Motor neuron (in vitro differentiated cells): Measurements from ENCODE around the gene KDM7A. TPM values are rescaled to one million over a fixed set of nuclear protein-coding genes. Genes with fewer than 3 reads are reported as not detected.

ENCODE experiments used
- ATAC-seq, 8 experiments: fragments of 200-7000 bp; cut with Tn5 transposase; replicated peaks in 6 of 8; 2 replicates each; pipeline ENCODE4 v1.8.0; 2021; ENCODE audit warnings: mild to moderate bottlenecking in 8 of 8, moderate library complexity in 8 of 8
- H3K27ac ChIP-seq, 2 donors: fragments of 250-450 bp; sonication (Bioruptor Pico); 2 replicates each; pipeline ENCODE4 v1.9.0; 2021; ENCODE audit warnings: antibody characterized with exemption in 2 of 2, mild to moderate bottlenecking in 2 of 2, moderate library complexity in 1 of 2
- H3K4me1 ChIP-seq, 2 donors: fragments of 250-450 bp; sonication (Bioruptor Pico); replicated peaks in 1 of 2; 2 replicates each; pipeline ENCODE4 v1.6.1; 2021; ENCODE audit warnings: antibody characterized with exemption in 2 of 2, mild to moderate bottlenecking in 2 of 2, moderate library complexity in 1 of 2
- H3K4me3 ChIP-seq, 5 donors: fragments of 250-450 bp; sonication (Bioruptor Pico); 2 replicates each; pipeline ENCODE4 v1.9.0; 2021; ENCODE audit warnings: antibody characterized with exemption in 5 of 5, mild to moderate bottlenecking in 5 of 5, moderate library complexity in 4 of 5
- WGBS, 10 experiments: fragments of 450-650 bp; shearing (Covaris generic); methylation state at CpG; one replicate each; pipeline ENCODE4 v1.0.0; 2022; 5-methylcytosine and 5-hydroxymethylcytosine counted together
- in situ Hi-C, 9 experiments: fragments of 400-800 bp; cut with MboI; loops; one replicate each; pipeline ENCODE4 v1.15.0; 2021; ENCODE audit warnings: low sequenced_read_pairs in 9 of 9, low pct_unique_long_range_greater_than_20kb in 2 of 9; ENCODE audit not compliant: unreplicated experiment in 9 of 9
- total RNA-seq, 8 experiments: library from RNA; unstranded; fragments of 300-600 nt; gene quantifications; 2 replicates each; pipeline versions ENCODE4 v1.2.3 to v1.2.4, GENCODE V29; 2022

Gene KDM7A
- 10 to 100 TPM in 3 of 8 experiments, 1 to 10 TPM in 5; 8.6 to 15.5 (median 9.8) TPM for total RNA-seq

GRCh38 chr7:140176811-140177702 lies at the start of gene KDM7A:
Gene KDM7A, minus strand, starts transcription at chr7:140176983. Its CDS starts 46 bp downstream, at chr7:140176937.
- ATAC-seq, result peak; percentile 72 to 90 (median 87)
- in situ Hi-C loops, result no loop called here
- peaks cover 0 to 5% of the 10 kb centered on the region in 2 donors for H3K4me1 ChIP-seq
- WGBS, 10 experiments, result 0% methylated on average over 3 to 23 of the region's 132 CpGs; no CpG with 5 or more reads in 7 of the 10 experiments
- peak within 1 kb of the TSS; percentile 58 to 79 (median 69) for H3K4me3 ChIP-seq
- H3K27ac ChIP-seq, result peak within 1 kb of the TSS; percentile 83 to 89

- in situ Hi-C loops, result no loop called here
- 0 to 81% (median 70%) methylated on average over 1 to 5 of the region's 5 CpGs; no CpG with 5 or more reads in 3 of the 10 experiments for WGBS, 10 experiments
- Histone ChIP-seq H3K4me3 (no peak overlapping the region), H3K27ac (no peak overlapping the region), H3K4me1 (peaks cover 0 to 7% of the 10 kb centered on the region in 2 donors)
- ATAC-seq, result no peak
These were observed 48.9 kb upstream of the KDM7A start for GRCh38 chr7:140225562-140226249.

GRCh38 chr7:140223515-140224221 lies 46.9 kb upstream of the KDM7A start:
- H3K4me3 ChIP-seq, result no peak overlapping the region
- no peaks in the 10 kb centered on the region for H3K4me1 ChIP-seq
- in situ Hi-C loops, result no loop called here
- 77 to 100% (median 83%) methylated on average over 1 to 7 of the region's 15 CpGs; no CpG with 5 or more reads in 3 of the 10 experiments for WGBS, 10 experiments
- no peak for ATAC-seq
- H3K27ac ChIP-seq, result no peak overlapping the region

GRCh38 chr7:140222814-140223213 lies 46.0 kb upstream of the KDM7A start:
- WGBS, 10 experiments, result 86 to 100% (median 97%) methylated on average over 1 to 10 of the region's 10 CpGs; no CpG with 5 or more reads in 7 of the 10 experiments
- no peak overlapping the region for H3K27ac ChIP-seq
- in situ Hi-C loops, result no loop called here

GRCh38 chr7:140219672-140220524 lies 43.1 kb upstream of the KDM7A start:
- Histone ChIP-seq H3K4me3 (no peak overlapping the region), H3K27ac (no peak overlapping the region), H3K4me1 (no peaks in the 10 kb centered on the region)
- in situ Hi-C loops, result no loop called here
- 66 to 100% (median 82%) methylated on average over 3 to 8 of the region's 10 CpGs for WGBS, 10 experiments
- no peak for ATAC-seq

More at GRCh38 chr7:140222814-140223213, 46.0 kb upstream of the KDM7A start:
- no peak for ATAC-seq
- no peak overlapping the region for H3K4me3 ChIP-seq
- no peaks in the 10 kb centered on the region for H3K4me1 ChIP-seq

- 0 to 100% (median 74%) methylated on average over 1 to 4 of the region's 4 CpGs; no CpG with 5 or more reads in 2 of the 10 experiments for WGBS, 10 experiments
- ATAC-seq, result no peak
- H3K4me3 ChIP-seq, result no peak overlapping the region
- no peak overlapping the region for H3K27ac ChIP-seq
- no peaks in the 10 kb centered on the region for H3K4me1 ChIP-seq
- in situ Hi-C loops, result no loop called here
These were observed 41.9 kb upstream of the KDM7A start for GRCh38 chr7:140218656-140219055.

GRCh38 chr7:140217750-140218501 lies 41.1 kb upstream of the KDM7A start:
- H3K27ac ChIP-seq, result no peak overlapping the region
- in situ Hi-C loops, result no loop called here
- no peak overlapping the region for H3K4me3 ChIP-seq
- no peaks in the 10 kb centered on the region for H3K4me1 ChIP-seq
- 48 to 100% (median 81%) methylated on average over 1 to 4 of the region's 4 CpGs for WGBS, 10 experiments
- no peak for ATAC-seq

GRCh38 chr7:140215281-140215680 lies 38.5 kb upstream of the KDM7A start:
- in situ Hi-C loops, result no loop called here
- no peak for ATAC-seq
- WGBS, 10 experiments, result 45 to 92% (median 70%) methylated on average over 1 to 2 of the region's 3 CpGs; no CpG with 5 or more reads in 5 of the 10 experiments
- Histone ChIP-seq H3K4me3 (no peak overlapping the region), H3K27ac (no peak overlapping the region), H3K4me1 (no peaks in the 10 kb centered on the region)

- no peak overlapping the region for H3K4me3 ChIP-seq
- H3K27ac ChIP-seq, result no peak overlapping the region
- in situ Hi-C loops, result no loop called here
These were observed 37.4 kb upstream of the KDM7A start for GRCh38 chr7:140214075-140214684.

GRCh38 chr7:140213684-140214074 lies 36.9 kb upstream of the KDM7A start:
- Histone ChIP-seq H3K4me1 (no peaks in the 10 kb centered on the region), H3K27ac (no peak overlapping the region), H3K4me3 (no peak overlapping the region)
- no peak for ATAC-seq
- WGBS, 10 experiments, result 0 to 100% (median 86%) methylated on average over 1 to 3 of the region's 3 CpGs
- in situ Hi-C loops, result no loop called here

More at GRCh38 chr7:140214075-140214684, 37.4 kb upstream of the KDM7A start:
- peak in 1 of 8 experiments; percentile 28 for ATAC-seq
- WGBS, 10 experiments, result 13 to 100% (median 63%) methylated on average over 1 to 3 of the region's 3 CpGs; no CpG with 5 or more reads in 3 of the 10 experiments
- H3K4me1 ChIP-seq, result no peaks in the 10 kb centered on the region

GRCh38 chr7:140212100-140212881 lies 35.5 kb upstream of the KDM7A start:
- peak in 1 of 8 experiments; percentile 17 for ATAC-seq
- no peak overlapping the region for H3K27ac ChIP-seq
- WGBS, 10 experiments, result 0 to 92% (median 73%) methylated on average over 1 to 9 of the region's 10 CpGs; no CpG with 5 or more reads in 2 of the 10 experiments
- no peaks in the 10 kb centered on the region for H3K4me1 ChIP-seq
- no peak overlapping the region for H3K4me3 ChIP-seq
- in situ Hi-C loops, result no loop called here
